HG03565 (cell line): ENCODE data around the gene GRIK3.
"Not testable (repeated sequence)": the region's sequence is repeated elsewhere in the genome, so short reads cannot be mapped to it uniquely, and the experiment has no call there.

Source experiments
- ATAC-seq: cut with Tn5 transposase; IDR thresholded peaks from one replicate; pipeline ENCODE4 v1.9.1; 2021; ENCODE audit warnings: mild to moderate bottlenecking, moderate library complexity; ENCODE audit not compliant: unreplicated experiment

GRIK3 gene

GRCh38 chr1:37034121-37035013 is at the start of gene GRIK3:
TSS of gene GRIK3 (minus strand) at chr1:37034515. CDS start at chr1:37034108, 407 bp downstream.
- ATAC-seq: no peak

- no peak for ATAC-seq
Measured at GRCh38 chr1:37084013-37084412, 49.7 kb upstream of the GRIK3 start.

- ATAC-seq: no peak
Measured at GRCh38 chr1:37083603-37084002, 49.3 kb upstream of the GRIK3 start.

- not testable (repeated sequence) for ATAC-seq
Measured at GRCh38 chr1:37080296-37080986, 46.1 kb upstream of the GRIK3 start.

GRCh38 chr1:37078866-37079265 is 44.6 kb upstream of the GRIK3 start:
- no peak for ATAC-seq

GRCh38 chr1:37076168-37076567 is 41.9 kb upstream of the GRIK3 start:
- ATAC-seq: no peak

GRCh38 chr1:37073854-37074379 is 39.6 kb upstream of the GRIK3 start:
- ATAC-seq: no peak

- no peak for ATAC-seq
Measured at GRCh38 chr1:37073152-37073853, 39.0 kb upstream of the GRIK3 start.

GRCh38 chr1:37071829-37072228 is 37.5 kb upstream of the GRIK3 start:
- ATAC-seq: no peak

- no peak for ATAC-seq
Measured at GRCh38 chr1:37070126-37070525, 35.8 kb upstream of the GRIK3 start.

- ATAC-seq: no peak
Measured at GRCh38 chr1:37069406-37069805, 35.1 kb upstream of the GRIK3 start.

- ATAC-seq: no peak
Measured at GRCh38 chr1:37068897-37069296, 34.6 kb upstream of the GRIK3 start.

- no peak for ATAC-seq
Measured at GRCh38 chr1:37068260-37068659, 33.9 kb upstream of the GRIK3 start.

GRCh38 chr1:37064039-37064438 is 29.7 kb upstream of the GRIK3 start:
- no peak for ATAC-seq

- ATAC-seq: no peak
Measured at GRCh38 chr1:37059346-37059745, 25.0 kb upstream of the GRIK3 start.

GRCh38 chr1:37058424-37058988 is 24.2 kb upstream of the GRIK3 start:
- ATAC-seq: no peak

- ATAC-seq: no peak
Measured at GRCh38 chr1:37056325-37056724, 22.0 kb upstream of the GRIK3 start.

GRCh38 chr1:37055631-37056030 is 21.3 kb upstream of the GRIK3 start:
- no peak for ATAC-seq

GRCh38 chr1:37053173-37053572 is 18.9 kb upstream of the GRIK3 start:
- ATAC-seq: no peak

GRCh38 chr1:37052120-37052519 is 17.8 kb upstream of the GRIK3 start:
- no peak for ATAC-seq

- no peak for ATAC-seq
Measured at GRCh38 chr1:37051346-37051745, 17.0 kb upstream of the GRIK3 start.
